PC-9 (cell line): ENCODE measurements around the gene RAP2B. TPM values are rescaled to one million over a fixed set of nuclear protein-coding genes. Genes with fewer than 3 reads are reported as not detected.

Experiments used
- BruUV-seq: library from RNA; stranded (reverse); fragments of 400-500 nt; replicated peaks from 2 replicates; lab custom pipeline; 2021; lab: Mats Ljungman, UMichigan
- CTCF ChIA-PET: fragments of 300-600 bp; sonication (Branson Sonifier 250); formaldehyde crosslinking; loops from one replicate; lab custom pipeline; 2022; ENCODE audit warnings: antibody characterized with exemption; lab: Charles Lee
- POLR2A ChIA-PET: fragments of 300-600 bp; sonication (Branson Sonifier 250); formaldehyde crosslinking; loops from one replicate; lab custom pipeline; 2022; ENCODE audit warnings: antibody characterized with exemption; ENCODE audit not compliant: unreplicated experiment; lab: Charles Lee
- DNase-seq, 2 experiments: peaks; one replicate each; pipeline versions ENCODE4 v3.0.0 to v3.0.0-alpha.2; 2015 to 2022; ENCODE audit warnings: mixed read lengths in 1 of 2
- H2AFZ ChIP-seq: fragments of 200-600 bp; sonication (generic); 2 replicates; pipeline ENCODE4 v1.8.1; 2017; ENCODE audit warnings: antibody characterized with exemption
- H3F3A ChIP-seq: fragments of 200-600 bp; sonication (generic); 2 replicates; pipeline ENCODE4 v1.8.1; 2017; ENCODE audit warnings: antibody characterized with exemption, mild to moderate bottlenecking, low read depth; ENCODE audit not compliant: insufficient read depth
- H3K27ac ChIP-seq: fragments of 200-600 bp; sonication (generic); 2 replicates; pipeline ENCODE4 v1.6.1; 2016; ENCODE audit warnings: mixed run types
- H3K27me3 ChIP-seq: fragments of 200-600 bp; sonication (generic); 2 replicates; pipeline ENCODE4 v1.6.1; 2016; ENCODE audit warnings: low read depth, mixed run types; ENCODE audit not compliant: insufficient read depth
- H3K36me3 ChIP-seq: fragments of 200-600 bp; sonication (generic); 2 replicates; pipeline ENCODE4 v1.6.1; 2016; ENCODE audit warnings: low read depth, mixed run types
- H3K4me1 ChIP-seq: fragments of 200-600 bp; sonication (generic); replicated peaks from 2 replicates; pipeline ENCODE4 v1.6.1; 2016; ENCODE audit warnings: mixed run types; ENCODE audit not compliant: insufficient read depth
- H3K4me2 ChIP-seq: fragments of 200-600 bp; sonication (generic); 2 replicates; pipeline ENCODE4 v1.6.1; 2017; ENCODE audit warnings: mixed run types
- H3K4me3 ChIP-seq: fragments of 200-600 bp; sonication (generic); 2 replicates; pipeline ENCODE4 v1.6.1; 2016; ENCODE audit warnings: mixed run types
- H3K79me2 ChIP-seq: fragments of 200-600 bp; sonication (generic); 2 replicates; pipeline ENCODE4 v1.6.1; 2017; ENCODE audit warnings: low read depth, mixed run types
- H3K9me2 ChIP-seq: fragments of 200-600 bp; sonication (generic); 2 replicates; pipeline ENCODE4 v1.8.1; 2017; ENCODE audit warnings: mild to moderate bottlenecking; ENCODE audit not compliant: insufficient read depth
- H3K9me3 ChIP-seq: fragments of 200-600 bp; sonication (generic); 2 replicates; pipeline ENCODE4 v1.8.1; 2016; ENCODE audit warnings: low read depth; ENCODE audit not compliant: insufficient read depth
- H4K20me1 ChIP-seq: fragments of 200-600 bp; sonication (generic); 2 replicates; pipeline ENCODE4 v1.8.1; 2017; ENCODE audit not compliant: insufficient read depth
- CTCF ChIP-seq: fragments of 200-600 bp; sonication (generic); conservative IDR thresholded peaks from 2 replicates; pipeline ENCODE4 v1.6.1; 2017; ENCODE audit warnings: mixed run types, antibody characterized with exemption, mild to moderate bottlenecking, moderate library complexity
- EZH2 ChIP-seq: fragments of 200-600 bp; sonication (generic); IDR thresholded peaks from 2 replicates; pipeline ENCODE4 v1.8.0; 2017; ENCODE audit warnings: antibody characterized with exemption, low read depth
- intact Hi-C: fragments of 100-400 bp; cut with micrococcal nuclease; formaldehyde crosslinking; loops from one replicate; pipeline ENCODE4 v1.10.0; 2022; ENCODE audit not compliant: unreplicated experiment
- total RNA-seq: library from RNA; stranded (reverse); gene quantifications from 2 replicates; pipeline ENCODE4 v1.2.3, GENCODE V29; 2021

RAP2B gene
- total RNA-seq, 1 experiment from 2014 or later, result 31.1 TPM

GRCh38 chr3:153165261-153165681, 3.2 kb downstream of the RAP2B start:
- POLR2A ChIA-PET, result interaction anchor here (0.6 kb wide), 1 partner anchor 122 kb away, joined by 4 read pairs; no protein-coding TSS in a partner anchor
- H4K20me1 ChIP-seq, result peaks cover 32% of the 10 kb centered on the region
- intact Hi-C loops, result loop anchor here (10.0 kb wide), 1 partner anchor 810 kb away; no protein-coding TSS in a partner anchor
- BruUV-seq, result no TSS peak
- H3F3A ChIP-seq, result peaks cover 12% of the 10 kb centered on the region
- CTCF ChIA-PET, result no interaction called here
- no peaks in the 10 kb centered on the region for H3K9me3 ChIP-seq
- H3K4me3 ChIP-seq, result peak overlapping the region; percentile 97
- TF ChIP-seq EZH2, result no peak
- peak; percentile 60 for TF ChIP-seq CTCF
- H3K36me3 ChIP-seq, result peaks cover 29% of the 10 kb centered on the region
- no peak overlapping the region for H2AFZ ChIP-seq
- peaks cover 73% of the 10 kb centered on the region for H3K79me2 ChIP-seq
- H3K4me1 ChIP-seq, result peaks cover 42% of the 10 kb centered on the region
- H3K4me2 ChIP-seq, result peak overlapping the region; percentile 73
- H3K27ac ChIP-seq, result peak overlapping the region; percentile 25; the same call in 1 of the 2 replicates
- DNase-seq, result no peak
- no peaks in the 10 kb centered on the region for H3K27me3 ChIP-seq
- H3K9me2 ChIP-seq, result no peaks in the 10 kb centered on the region

GRCh38 chr3:153166206-153166605, 4.2 kb downstream of the RAP2B start:
- DNase-seq, result no peak
- H2AFZ ChIP-seq, result no peak overlapping the region
- H3K27me3 ChIP-seq, result no peaks in the 10 kb centered on the region
- ChIA-PET POLR2A (no interaction called here), CTCF (no interaction called here)
- TF ChIP-seq CTCF, result no peak
- TF ChIP-seq EZH2, result no peak
- peak overlapping the region; percentile 25 for H3K27ac ChIP-seq
- peak overlapping the region; percentile 73 for H3K4me2 ChIP-seq
- no peaks in the 10 kb centered on the region for H3K9me3 ChIP-seq
- H3K4me3 ChIP-seq, result peak overlapping the region; percentile 97; the same call in 1 of the 2 replicates
- no peaks in the 10 kb centered on the region for H3K9me2 ChIP-seq
- no TSS peak for BruUV-seq
- intact Hi-C loops, result loop anchor here (10.0 kb wide), 1 partner anchor 809 kb away; no protein-coding TSS in a partner anchor
- peaks cover 42% of the 10 kb centered on the region for H3K4me1 ChIP-seq
- H4K20me1 ChIP-seq, result peaks cover 32% of the 10 kb centered on the region
- peaks cover 29% of the 10 kb centered on the region for H3K36me3 ChIP-seq
- H3F3A ChIP-seq, result peaks cover 10% of the 10 kb centered on the region
- peaks cover 73% of the 10 kb centered on the region for H3K79me2 ChIP-seq

- Histone ChIP-seq H3K4me1 (peaks cover 42% of the 10 kb centered on the region), H4K20me1 (peaks cover 32% of the 10 kb centered on the region), H3F3A (peaks cover 8% of the 10 kb centered on the region), H3K27ac (peak overlapping the region; percentile 25), H3K36me3 (peaks cover 29% of the 10 kb centered on the region), H3K4me3 (peak overlapping the region; percentile 97; the same call in 1 of the 2 replicates), H3K27me3 (no peaks in the 10 kb centered on the region), H3K9me3 (no peaks in the 10 kb centered on the region), H3K4me2 (peak overlapping the region; percentile 73), H2AFZ (no peak overlapping the region), H3K79me2 (peaks cover 73% of the 10 kb centered on the region), H3K9me2 (no peaks in the 10 kb centered on the region)
- intact Hi-C loops, result loop anchor here (10.0 kb wide), 1 partner anchor 808 kb away; no protein-coding TSS in a partner anchor
- no peak for TF ChIP-seq CTCF
- TF ChIP-seq EZH2, result no peak
- ChIA-PET POLR2A (interaction anchor here (0.6 to 0.7 kb wide), 2 partner anchors 120 to 127 kb away, joined by 4 to 11 read pairs; no protein-coding TSS in a partner anchor), CTCF (no interaction called here)
- no peak for DNase-seq
- no TSS peak for BruUV-seq
Measured at GRCh38 chr3:153166796-153167195, 4.8 kb downstream of the RAP2B start.
